Activated effector memory CD4-positive, alpha-beta T cell treated with Interleukin-2 at 50 U/mL for 16 hours (primary cell): ENCODE results near the gene APOBEC3F.
"Not testable (repeated sequence)": the region's sequence is repeated elsewhere in the genome, so short reads cannot be mapped to it uniquely, and the experiment has no call there.

Experiments
- DNase-seq: peaks from one replicate; pipeline ENCODE4 v3.0.0-alpha.2; 2020

APOBEC3F gene

GRCh38 chr22:39076155-39077025 is 35.7 kb downstream of the APOBEC3F start:
- DNase-seq, result not testable (repeated sequence)

- DNase-seq, result peak; percentile 50
Observed at GRCh38 chr22:39077026-39077840, 36.6 kb downstream of the APOBEC3F start, which contains the start of gene APOBEC3G. Gene APOBEC3G, plus strand, starts transcription at chr22:39077275. Its CDS starts 87 bp downstream, at chr22:39077362.

GRCh38 chr22:39077912-39078311 is 37.2 kb downstream of the APOBEC3F start:
- DNase-seq, result not testable (repeated sequence)

- DNase-seq, result no peak
Observed at GRCh38 chr22:39078329-39078728, 37.7 kb downstream of the APOBEC3F start.

- not testable (repeated sequence) for DNase-seq
Observed at GRCh38 chr22:39079054-39079637, 38.5 kb downstream of the APOBEC3F start.

GRCh38 chr22:39080052-39080762 is 39.5 kb downstream of the APOBEC3F start:
- no peak for DNase-seq

GRCh38 chr22:39081016-39081415 is 40.4 kb downstream of the APOBEC3F start:
- no peak for DNase-seq

GRCh38 chr22:39081598-39081997 is 40.9 kb downstream of the APOBEC3F start:
- DNase-seq, result no peak

- DNase-seq, result no peak
Observed at GRCh38 chr22:39083212-39084165, 42.8 kb downstream of the APOBEC3F start.

- DNase-seq, result no peak
Observed at GRCh38 chr22:39084666-39085065, 44.0 kb downstream of the APOBEC3F start.

GRCh38 chr22:39087098-39087497 is 46.4 kb downstream of the APOBEC3F start:
- no peak for DNase-seq

GRCh38 chr22:39087881-39088684 is 47.4 kb downstream of the APOBEC3F start:
- no peak for DNase-seq

GRCh38 chr22:39088685-39089032 is 48.0 kb downstream of the APOBEC3F start:
- no peak for DNase-seq

GRCh38 chr22:39089928-39090327 is 49.3 kb downstream of the APOBEC3F start:
- no peak for DNase-seq

- peak; percentile 90 for DNase-seq
Observed at GRCh38 chr22:39090426-39091064, 49.9 kb downstream of the APOBEC3F start.

GRCh38 chr22:39091126-39092081 is 50.7 kb downstream of the APOBEC3F start:
- no peak for DNase-seq

GRCh38 chr22:39092111-39092862 is 51.6 kb downstream of the APOBEC3F start:
- no peak for DNase-seq
